OCI-LY7 (cell line): Measurements from ENCODE around the gene C1QBP. TPM values are rescaled to one million over a fixed set of nuclear protein-coding genes. Genes with fewer than 3 reads are reported as not detected.
A peak's percentile ranks its signal among the peaks of the same experiment; 100 is the strongest.
"Not testable (repeated sequence)": the region's sequence is repeated elsewhere in the genome, so short reads cannot be mapped to it uniquely, and the experiment has no call there.

Experiments
- BruUV-seq: library from RNA; stranded (reverse); fragments of 400-500 nt; replicated peaks from 2 replicates; lab custom pipeline; 2021; lab: Mats Ljungman, UMichigan
- CTCF ChIA-PET: fragments of 300-600 bp; sonication (Branson Sonifier 250); formaldehyde crosslinking; loops from one replicate; lab custom pipeline; 2022; ENCODE audit warnings: antibody characterized with exemption; ENCODE audit not compliant: unreplicated experiment; lab: Charles Lee
- POLR2A ChIA-PET: fragments of 300-600 bp; sonication (Branson Sonifier 250); formaldehyde crosslinking; loops from one replicate; lab custom pipeline; 2022; ENCODE audit warnings: antibody characterized with exemption; lab: Charles Lee
- DNase-seq: peaks from one replicate; pipeline ENCODE4 v3.0.0-alpha.2; 2015; ENCODE audit warnings: low spot score
- H2AFZ ChIP-seq: fragments of 200-600 bp; sonication (generic), shearing (Covaris generic); 2 replicates; pipeline ENCODE4 v1.6.1; 2014; ENCODE audit warnings: mild to moderate bottlenecking, antibody characterized with exemption, low read length, moderate library complexity
- H3K27ac ChIP-seq: fragments of 200-600 bp; sonication (generic); 2 replicates; pipeline ENCODE4 v1.5.1; 2014; ENCODE audit warnings: mixed run types, low read depth, mild to moderate bottlenecking, moderate library complexity, low read length, inconsistent platforms; ENCODE audit not compliant: poor library complexity, severe bottlenecking
- H3K36me3 ChIP-seq: fragments of 200-600 bp; sonication (generic); 2 replicates; pipeline ENCODE4 v1.6.1; 2014; ENCODE audit warnings: mild to moderate bottlenecking, antibody characterized with exemption, low read length, moderate library complexity, mixed read lengths; ENCODE audit not compliant: insufficient read depth
- H3K4me1 ChIP-seq: fragments of 200-600 bp; sonication (generic); 2 replicates; pipeline ENCODE4 v1.5.1; 2014; ENCODE audit warnings: mild to moderate bottlenecking, low read length; ENCODE audit not compliant: insufficient read depth, poor library complexity, severe bottlenecking
- H3K4me2 ChIP-seq: fragments of 200-600 bp; sonication (generic); 2 replicates; pipeline ENCODE4 v1.6.1; 2014; ENCODE audit warnings: mild to moderate bottlenecking, low read length
- H3K4me3 ChIP-seq: fragments of 200-600 bp; sonication (generic); 2 replicates; pipeline ENCODE4 v1.5.1; 2014; ENCODE audit warnings: mild to moderate bottlenecking, low read depth, low read length; ENCODE audit not compliant: poor library complexity, severe bottlenecking
- H3K79me2 ChIP-seq: fragments of 200-600 bp; sonication (generic); 2 replicates; pipeline ENCODE4 v1.6.1; 2016; ENCODE audit warnings: low read depth, mild to moderate bottlenecking, low read length, moderate library complexity, mixed read lengths; ENCODE audit not compliant: insufficient read depth
- H3K9me2 ChIP-seq: fragments of 200-600 bp; sonication (generic); 2 replicates; pipeline ENCODE4 v1.6.1; 2016; ENCODE audit warnings: mild to moderate bottlenecking, low read length, mixed read lengths; ENCODE audit not compliant: insufficient read depth
- H3K9me3 ChIP-seq: fragments of 200-600 bp; sonication (generic); 2 replicates; pipeline ENCODE4 v1.6.1; 2014; ENCODE audit warnings: mild to moderate bottlenecking, mixed run types, low read length, mixed read lengths
- H4K20me1 ChIP-seq: fragments of 200-600 bp; sonication (generic); 2 replicates; pipeline ENCODE4 v1.6.1; 2014; ENCODE audit warnings: mild to moderate bottlenecking, antibody characterized with exemption, low read length, moderate library complexity, mixed read lengths; ENCODE audit not compliant: insufficient read depth
- CTCF ChIP-seq: fragments of 200-600 bp; sonication (generic); conservative IDR thresholded peaks from 2 replicates; pipeline ENCODE4 v1.5.1; 2014; ENCODE audit warnings: mild to moderate bottlenecking, antibody characterized with exemption, low read length, moderate library complexity, mixed read lengths
- EZH2phosphoT487 ChIP-seq: fragments of 200-600 bp; sonication (generic); IDR thresholded peaks from 2 replicates; pipeline ENCODE4 v1.6.1; 2018; ENCODE audit warnings: low read depth, borderline replicate concordance, mild to moderate bottlenecking, mixed run types, antibody characterized with exemption, low read length, moderate library complexity, mixed read lengths
- intact Hi-C: fragments of 100-400 bp; cut with micrococcal nuclease; formaldehyde crosslinking; loops from one replicate; pipeline ENCODE4 v1.10.0; 2022; ENCODE audit not compliant: unreplicated experiment
- total RNA-seq, 2 experiments: library from RNA; depleted of rRNA in 1 of 2; stranded (reverse); fragments of >200 nt in 1 of 2; shearing (Covaris generic) in 1 of 2; gene quantifications; 2 replicates each; pipeline ENCODE4 v1.2.3, GENCODE V29; 2014 to 2022

Gene C1QBP
- total RNA-seq, 2 experiments from 2014 or later, result 260 to 322 TPM

GRCh38 chr17:5431234-5431633 lies 7.7 kb downstream of the C1QBP start:
- H3K27ac ChIP-seq, intact Hi-C loops, H3K4me1 ChIP-seq, H2AFZ ChIP-seq, BruUV-seq, H3K9me3 ChIP-seq, CTCF ChIA-PET, H3K9me2 ChIP-seq, H3K4me2 ChIP-seq, DNase-seq, H3K4me3 ChIP-seq: not testable (repeated sequence)
- peaks cover 13% of the 10 kb centered on the region for H3K79me2 ChIP-seq
- POLR2A ChIA-PET, result interaction anchor here (1.6 kb wide), 1 partner anchor 12 kb away, joined by 4 read pairs; the partner anchor contains the start of gene NUP88
- peaks cover 11% of the 10 kb centered on the region; the same call in 1 of the 2 replicates for H4K20me1 ChIP-seq
- peak; percentile 67 for TF ChIP-seq CTCF
- H3K36me3 ChIP-seq, result peaks cover 97% of the 10 kb centered on the region

GRCh38 chr17:5430413-5430999 lies 8.4 kb downstream of the C1QBP start:
- intact Hi-C loops, result no loop called here

More at GRCh38 chr17:5430413-5430999, 8.4 kb downstream of the C1QBP start:
- H3K9me3 ChIP-seq, result no peaks in the 10 kb centered on the region
- ChIA-PET CTCF (no interaction called here), POLR2A (interaction anchor here (1.6 kb wide), 1 partner anchor 11 kb away, joined by 4 read pairs; the partner anchor contains the start of gene NUP88)
- no TSS peak for BruUV-seq
- H4K20me1 ChIP-seq, result peaks cover 7% of the 10 kb centered on the region; the same call in 1 of the 2 replicates
- H3K79me2 ChIP-seq, result peaks cover 8% of the 10 kb centered on the region; the same call in 1 of the 2 replicates
- no peak overlapping the region for H2AFZ ChIP-seq
- no peak for DNase-seq
- H3K9me2 ChIP-seq, result no peaks in the 10 kb centered on the region
- H3K36me3 ChIP-seq, result peaks cover 99% of the 10 kb centered on the region
- H3K27ac ChIP-seq, result no peak overlapping the region
- H3K4me3 ChIP-seq, result no peak overlapping the region
- H3K4me2 ChIP-seq, result no peak overlapping the region
- no peak for TF ChIP-seq EZH2phosphoT487
- no peak for TF ChIP-seq CTCF
- H3K4me1 ChIP-seq, result no peaks in the 10 kb centered on the region
